ENCODE measurements around the gene NEK1.

NEK1 gene

GRCh38 chr4:169404960-169405359, 207.4 kb downstream of the NEK1 start:
- Histone ChIP-seq H2BK120ac (ENCODE audit: low read depth, low read length) (no peak overlapping the region), H3K27me3 (ENCODE audit: control insufficient read depth in 3 of 3, insufficient read depth in 3 of 3, low read depth in 1 of 3, low read length in 3 of 3) (no peaks in the 10 kb centered on the region), H2BK15ac (ENCODE audit: low read length) (no peak overlapping the region), H2AK5ac (ENCODE audit: low read depth, low read length) (no peak overlapping the region), H2AFZ (ENCODE audit: low read length) (no peak overlapping the region), H4K91ac (ENCODE audit: low read depth, low read length, poor library complexity) (no peak overlapping the region), H2BK12ac (ENCODE audit: low read length) (no peak overlapping the region), H3K79me1 (ENCODE audit: low read depth, low read length) (no peaks in the 10 kb centered on the region), H3K9me3 (replicated peaks in 1 of 2; ENCODE audit: control insufficient read depth in 2 of 2, insufficient read depth in 1 of 2, low read depth in 1 of 2, low read length in 2 of 2) (no peaks in the 10 kb centered on the region), H3K14ac (ENCODE audit: low read length) (no peak overlapping the region), H2BK5ac (ENCODE audit: low read length) (no peak overlapping the region), H3K18ac (ENCODE audit: low read length) (no peak overlapping the region), H3K36me3 (replicated peaks in 1 of 2; ENCODE audit: control insufficient read depth in 2 of 2, insufficient read depth in 2 of 2, low read length in 2 of 2) (peaks cover 0 to 7% of the 10 kb centered on the region in 2 donors), H3K4me1 (ENCODE audit: control insufficient read depth in 2 of 2, insufficient read depth in 1 of 2, low read depth in 1 of 2, low read length in 2 of 2) (peaks cover 3 to 10% of the 10 kb centered on the region in 2 donors), H3K27ac (replicated peaks; ENCODE audit: low read length) (no peak overlapping the region), H4K8ac (ENCODE audit: low read depth, low read length) (no peak overlapping the region), H3K4me2 (ENCODE audit: insufficient read depth, low read length, poor library complexity, severe bottlenecking) (no peak overlapping the region), H3K23ac (ENCODE audit: low read depth, low read length, poor library complexity) (no peak overlapping the region), H3K4me3 (ENCODE audit: low read length in 2 of 2) (no peak overlapping the region), H3K4ac (ENCODE audit: low read length) (no peak overlapping the region), H3K9ac (ENCODE audit: low read depth, low read length, poor library complexity) (no peak overlapping the region)
- DNase-seq (ENCODE audit: low spot score) = no peak
- no CpG with 5 or more reads among the region's 1 CpG for whole genome bisulfite sequencing, 2 donors (ENCODE audit: extremely low coverage in 2 of 2, insufficient read length in 2 of 2, insufficient replicate concordance in 1 of 2)

DNA sequence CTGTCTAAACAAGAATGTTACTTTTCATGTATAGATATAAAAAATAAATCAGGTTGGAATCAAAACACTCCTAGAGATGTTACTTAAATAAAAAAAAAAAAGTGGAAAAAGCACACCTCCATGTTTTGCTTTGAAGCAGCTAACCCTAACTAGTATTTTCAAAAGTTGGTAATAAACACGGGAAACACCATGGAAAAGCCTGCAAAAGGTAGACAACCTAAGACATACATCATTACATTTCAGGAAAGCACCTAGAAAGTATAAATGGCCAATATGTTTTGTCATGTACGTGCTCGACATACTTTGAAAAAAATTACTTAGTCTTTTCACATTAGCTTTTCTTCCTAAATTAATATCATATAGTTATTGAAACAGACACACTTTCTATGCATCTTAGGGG, 211.6 kb downstream of the NEK1 start:
- WGBS, 2 donors (ENCODE audit: extremely low coverage in 2 of 2, insufficient read length in 2 of 2, insufficient replicate concordance in 1 of 2) = no CpG with 5 or more reads among the region's 3 CpGs
- H2AK5ac ChIP-seq (ENCODE audit: low read depth, low read length) = no peak overlapping the region
- no peak overlapping the region for H3K27ac ChIP-seq (replicated peaks; ENCODE audit: low read length)
- no peaks in the 10 kb centered on the region for H3K27me3 ChIP-seq (ENCODE audit: control insufficient read depth in 3 of 3, insufficient read depth in 3 of 3, low read depth in 1 of 3, low read length in 3 of 3)
- no peak overlapping the region for H2BK120ac ChIP-seq (ENCODE audit: low read depth, low read length)
- H3K36me3 ChIP-seq (replicated peaks in 1 of 2; ENCODE audit: control insufficient read depth in 2 of 2, insufficient read depth in 2 of 2, low read length in 2 of 2) = peaks cover 0 to 12% of the 10 kb centered on the region in 2 donors
- peaks cover 1 to 7% of the 10 kb centered on the region in 2 donors for H3K4me1 ChIP-seq (ENCODE audit: control insufficient read depth in 2 of 2, insufficient read depth in 1 of 2, low read depth in 1 of 2, low read length in 2 of 2)
- no peak overlapping the region for H2BK15ac ChIP-seq (ENCODE audit: low read length)
- no peak overlapping the region for H3K4ac ChIP-seq (ENCODE audit: low read length)
- H3K14ac ChIP-seq (ENCODE audit: low read length) = no peak overlapping the region
- no peak overlapping the region for H2BK12ac ChIP-seq (ENCODE audit: low read length)
- no peak overlapping the region for H2BK5ac ChIP-seq (ENCODE audit: low read length)
- no peak for DNase-seq (ENCODE audit: low spot score)
- no peak overlapping the region for H3K9ac ChIP-seq (ENCODE audit: low read depth, low read length, poor library complexity)
- no peak overlapping the region for H3K4me3 ChIP-seq (ENCODE audit: low read length in 2 of 2)
- no peak overlapping the region for H3K4me2 ChIP-seq (ENCODE audit: insufficient read depth, low read length, poor library complexity, severe bottlenecking)
- H4K8ac ChIP-seq (ENCODE audit: low read depth, low read length) = no peak overlapping the region
- H4K91ac ChIP-seq (ENCODE audit: low read depth, low read length, poor library complexity) = no peak overlapping the region
- H3K79me1 ChIP-seq (ENCODE audit: low read depth, low read length) = no peaks in the 10 kb centered on the region
- no peak overlapping the region for H3K23ac ChIP-seq (ENCODE audit: low read depth, low read length, poor library complexity)
- H3K9me3 ChIP-seq (replicated peaks in 1 of 2; ENCODE audit: control insufficient read depth in 2 of 2, insufficient read depth in 1 of 2, low read depth in 1 of 2, low read length in 2 of 2) = no peaks in the 10 kb centered on the region
- no peak overlapping the region for H3K18ac ChIP-seq (ENCODE audit: low read length)
- no peak overlapping the region for H2AFZ ChIP-seq (ENCODE audit: low read length)

DNA sequence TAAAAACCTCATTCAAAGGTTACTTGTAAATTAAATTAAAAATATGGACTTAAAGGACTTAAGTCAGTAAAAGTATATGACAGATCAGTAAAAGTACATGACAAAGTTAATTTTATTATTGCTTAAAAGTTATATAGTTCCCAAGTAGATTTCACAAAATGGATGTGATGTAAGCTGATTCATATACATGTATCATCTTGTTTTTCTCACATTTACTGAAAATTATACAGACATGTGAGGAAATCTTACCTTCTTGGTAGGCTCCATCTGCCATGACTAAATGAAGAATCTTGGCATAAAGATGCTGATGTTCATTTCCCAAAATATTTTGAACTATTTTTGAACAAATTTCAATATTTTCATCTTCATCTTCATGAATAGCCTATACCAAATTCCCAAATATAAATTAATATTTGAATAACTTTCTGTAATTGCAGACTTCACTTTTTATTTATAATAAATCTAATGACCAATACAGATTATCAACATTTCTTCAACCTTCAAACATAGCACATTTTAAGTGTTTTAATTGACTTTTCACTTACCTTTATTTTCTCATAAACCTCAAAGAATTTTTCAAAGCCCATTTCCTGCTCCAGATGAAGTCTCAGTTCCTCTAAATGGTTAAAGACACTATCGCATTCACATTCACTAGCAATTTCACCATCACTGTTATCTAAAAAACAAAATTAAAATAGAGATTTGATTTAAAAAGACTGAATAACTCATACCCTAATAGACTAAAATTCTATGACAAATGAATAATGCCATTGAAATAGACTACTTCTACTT, 212.2 kb downstream of the NEK1 start:
- Histone ChIP-seq H2BK5ac (ENCODE audit: low read length) (no peak overlapping the region), H2BK15ac (ENCODE audit: low read length) (no peak overlapping the region), H4K91ac (ENCODE audit: low read depth, low read length, poor library complexity) (no peak overlapping the region), H3K23ac (ENCODE audit: low read depth, low read length, poor library complexity) (no peak overlapping the region), H3K4ac (ENCODE audit: low read length) (no peak overlapping the region), H3K79me1 (ENCODE audit: low read depth, low read length) (no peaks in the 10 kb centered on the region), H3K4me1 (ENCODE audit: control insufficient read depth in 2 of 2, insufficient read depth in 1 of 2, low read depth in 1 of 2, low read length in 2 of 2) (peaks cover 1 to 5% of the 10 kb centered on the region in 2 donors), H3K4me3 (ENCODE audit: low read length in 2 of 2) (no peak overlapping the region), H3K36me3 (replicated peaks in 1 of 2; ENCODE audit: control insufficient read depth in 2 of 2, insufficient read depth in 2 of 2, low read length in 2 of 2) (peaks cover 0 to 12% of the 10 kb centered on the region in 2 donors), H3K4me2 (ENCODE audit: insufficient read depth, low read length, poor library complexity, severe bottlenecking) (no peak overlapping the region), H3K27me3 (ENCODE audit: control insufficient read depth in 3 of 3, insufficient read depth in 3 of 3, low read depth in 1 of 3, low read length in 3 of 3) (no peaks in the 10 kb centered on the region), H3K18ac (ENCODE audit: low read length) (no peak overlapping the region), H3K9ac (ENCODE audit: low read depth, low read length, poor library complexity) (no peak overlapping the region), H3K14ac (ENCODE audit: low read length) (no peak overlapping the region), H2AFZ (ENCODE audit: low read length) (no peak overlapping the region), H3K27ac (replicated peaks; ENCODE audit: low read length) (no peak overlapping the region), H2AK5ac (ENCODE audit: low read depth, low read length) (no peak overlapping the region), H3K9me3 (replicated peaks in 1 of 2; ENCODE audit: control insufficient read depth in 2 of 2, insufficient read depth in 1 of 2, low read depth in 1 of 2, low read length in 2 of 2) (no peaks in the 10 kb centered on the region), H2BK12ac (ENCODE audit: low read length) (no peak overlapping the region), H4K8ac (ENCODE audit: low read depth, low read length) (no peak overlapping the region), H2BK120ac (ENCODE audit: low read depth, low read length) (no peak overlapping the region)
- no peak for DNase-seq (ENCODE audit: low spot score)
- WGBS, 2 donors (ENCODE audit: extremely low coverage in 2 of 2, insufficient read length in 2 of 2, insufficient replicate concordance in 1 of 2) = no CpG with 5 or more reads among the region's 1 CpG

- H3K4me1 ChIP-seq (ENCODE audit: control insufficient read depth in 2 of 2, insufficient read depth in 1 of 2, low read depth in 1 of 2, low read length in 2 of 2) = no peaks in the 10 kb centered on the region
- H3K18ac ChIP-seq (ENCODE audit: low read length) = no peak overlapping the region
- no peaks in the 10 kb centered on the region for H3K27me3 ChIP-seq (ENCODE audit: control insufficient read depth in 3 of 3, insufficient read depth in 3 of 3, low read depth in 1 of 3, low read length in 3 of 3)
- no peak overlapping the region for H3K27ac ChIP-seq (replicated peaks; ENCODE audit: low read length)
- no peak overlapping the region for H3K4ac ChIP-seq (ENCODE audit: low read length)
- H3K9ac ChIP-seq (ENCODE audit: low read depth, low read length, poor library complexity) = no peak overlapping the region
- H3K79me1 ChIP-seq (ENCODE audit: low read depth, low read length) = no peaks in the 10 kb centered on the region
- no peak overlapping the region for H2BK15ac ChIP-seq (ENCODE audit: low read length)
- no peak overlapping the region for H3K4me2 ChIP-seq (ENCODE audit: insufficient read depth, low read length, poor library complexity, severe bottlenecking)
- H3K4me3 ChIP-seq (ENCODE audit: low read length in 2 of 2) = no peak overlapping the region
- no peaks in the 10 kb centered on the region for H3K9me3 ChIP-seq (replicated peaks in 1 of 2; ENCODE audit: control insufficient read depth in 2 of 2, insufficient read depth in 1 of 2, low read depth in 1 of 2, low read length in 2 of 2)
- H4K8ac ChIP-seq (ENCODE audit: low read depth, low read length) = no peak overlapping the region
- H2BK12ac ChIP-seq (ENCODE audit: low read length) = no peak overlapping the region
- no peak overlapping the region for H2BK120ac ChIP-seq (ENCODE audit: low read depth, low read length)
- DNase-seq (ENCODE audit: low spot score) = no peak
- H3K23ac ChIP-seq (ENCODE audit: low read depth, low read length, poor library complexity) = no peak overlapping the region
- no peak overlapping the region for H3K14ac ChIP-seq (ENCODE audit: low read length)
- H3K36me3 ChIP-seq (replicated peaks in 1 of 2; ENCODE audit: control insufficient read depth in 2 of 2, insufficient read depth in 2 of 2, low read length in 2 of 2) = peaks cover 0 to 12% of the 10 kb centered on the region in 2 donors
- H2AK5ac ChIP-seq (ENCODE audit: low read depth, low read length) = no peak overlapping the region
- no peak overlapping the region for H2BK5ac ChIP-seq (ENCODE audit: low read length)
- H2AFZ ChIP-seq (ENCODE audit: low read length) = no peak overlapping the region
- no peak overlapping the region for H4K91ac ChIP-seq (ENCODE audit: low read depth, low read length, poor library complexity)
Measured at GRCh38 chr4:169398316-169398715, 214.1 kb downstream of the NEK1 start.

Measured in neuronal stem cell (in vitro differentiated cells).